Effector memory CD8-positive, alpha-beta T cell (primary cell): ENCODE data around the gene DTD1.
A peak's percentile ranks its signal among the peaks of the same experiment; 100 is the strongest.

Source experiments
- ATAC-seq: fragments of 150-1000 bp; cut with Tn5 transposase; replicated peaks from 2 replicates; pipeline ENCODE4 v1.10.0; 2021; ENCODE audit warnings: mild to moderate bottlenecking, moderate library complexity
- DNase-seq, 3 experiments: peaks; one replicate each; pipeline ENCODE4 v3.0.0; 2021
- H3K27ac Mint-ChIP-seq, 2 donors: one replicate each; pipeline ENCODE4 v1.8.0; 2022; ENCODE audit warnings: mild to moderate bottlenecking in 2 of 2, mixed read lengths in 2 of 2, moderate library complexity in 2 of 2
- H3K27me3 Mint-ChIP-seq, 2 donors: one replicate each; pipeline ENCODE4 v1.8.0; 2022; ENCODE audit warnings: mixed read lengths in 2 of 2
- H3K36me3 Mint-ChIP-seq: one replicate; pipeline ENCODE4 v1.8.0; 2022; ENCODE audit warnings: mild to moderate bottlenecking, moderate library complexity, mixed read lengths; ENCODE audit not compliant: insufficient read depth
- H3K4me1 Mint-ChIP-seq, 2 donors: one replicate each; pipeline ENCODE4 v1.8.0; 2022; ENCODE audit warnings: low read depth in 2 of 2, mixed read lengths in 2 of 2
- H3K4me3 Mint-ChIP-seq, 2 donors: one replicate each; pipeline ENCODE4 v1.8.0; 2022; ENCODE audit warnings: mild to moderate bottlenecking in 2 of 2, mixed read lengths in 2 of 2, moderate library complexity in 2 of 2
- H3K9me3 Mint-ChIP-seq, 2 donors: one replicate each; pipeline ENCODE4 v1.8.0; 2022; ENCODE audit warnings: mixed read lengths in 2 of 2
- total RNA-seq, 9 experiments: gene quantifications; one replicate each; lab custom pipeline; 2026; lab: John Stamatoyannopoulos, UW

DTD1 gene, protein sequence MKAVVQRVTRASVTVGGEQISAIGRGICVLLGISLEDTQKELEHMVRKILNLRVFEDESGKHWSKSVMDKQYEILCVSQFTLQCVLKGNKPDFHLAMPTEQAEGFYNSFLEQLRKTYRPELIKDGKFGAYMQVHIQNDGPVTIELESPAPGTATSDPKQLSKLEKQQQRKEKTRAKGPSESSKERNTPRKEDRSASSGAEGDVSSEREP
- 8.9 to 24.1 (median 15.7) reads per million in 9 experiments for total RNA-seq

DNA sequence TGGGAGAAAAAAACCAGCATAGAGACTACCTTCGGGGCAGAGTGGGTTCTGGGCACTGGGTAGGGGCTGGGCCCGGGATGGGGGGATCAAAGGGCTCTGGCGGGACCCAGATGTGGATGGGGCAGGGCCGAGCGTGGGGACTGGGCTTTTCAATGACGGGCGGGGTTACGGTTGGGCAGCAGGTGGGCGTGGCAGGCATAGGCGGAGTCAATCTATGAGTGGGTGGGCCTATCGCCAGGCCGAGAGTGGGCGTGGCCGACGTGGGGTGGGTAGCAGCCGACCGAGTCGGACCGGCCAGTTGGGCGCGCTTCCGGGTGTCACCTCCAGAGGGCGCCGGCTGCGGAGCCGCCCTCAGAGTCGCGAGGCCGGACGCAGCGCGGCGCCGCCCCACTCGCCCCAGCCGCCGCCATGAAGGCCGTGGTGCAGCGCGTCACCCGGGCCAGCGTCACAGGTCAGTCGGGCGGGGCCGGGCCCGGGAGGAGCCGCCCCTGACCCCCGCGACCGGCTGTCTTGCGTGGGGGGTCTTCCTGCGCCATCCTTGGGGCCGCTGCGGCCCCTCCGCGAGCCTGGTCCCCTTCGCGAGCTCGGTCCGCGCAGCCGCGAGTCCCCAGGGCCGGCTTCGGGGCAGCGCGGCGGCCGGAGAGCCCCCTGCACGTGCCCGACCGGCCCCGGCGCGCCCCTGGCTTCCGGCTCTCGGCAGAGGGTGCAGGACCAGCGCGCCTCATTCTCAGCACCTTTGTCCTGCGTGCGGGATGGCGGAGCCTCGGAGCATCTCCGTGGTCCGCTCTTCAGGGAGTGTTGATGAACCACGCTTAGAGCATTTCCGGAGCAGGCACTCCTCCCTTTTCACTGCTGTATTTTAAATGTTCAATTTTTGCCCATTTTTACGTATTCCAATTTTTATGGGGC lies at the start of gene DTD1:
Gene DTD1 (plus strand): TSS at position 390 of the 909 bp plus-strand sequence. CDS start 19 bp downstream, at position 409.
- ATAC-seq (peak; percentile 83), DNase-seq (peak; percentile 75 to 85 (median 81))
- peaks cover 6% of the 10 kb centered on the region for H3K36me3 Mint-ChIP-seq
- H3K4me3 Mint-ChIP-seq = peak within 1 kb of the TSS; percentile 89 to 90
- H3K27ac Mint-ChIP-seq = peak within 1 kb of the TSS; percentile 59 to 91
- H3K9me3 Mint-ChIP-seq = no peaks in the 10 kb centered on the region
- H3K4me1 Mint-ChIP-seq = peaks cover 15 to 25% of the 10 kb centered on the region in 2 donors
- H3K27me3 Mint-ChIP-seq = peaks cover 10 to 14% of the 10 kb centered on the region in 2 donors

DNA sequence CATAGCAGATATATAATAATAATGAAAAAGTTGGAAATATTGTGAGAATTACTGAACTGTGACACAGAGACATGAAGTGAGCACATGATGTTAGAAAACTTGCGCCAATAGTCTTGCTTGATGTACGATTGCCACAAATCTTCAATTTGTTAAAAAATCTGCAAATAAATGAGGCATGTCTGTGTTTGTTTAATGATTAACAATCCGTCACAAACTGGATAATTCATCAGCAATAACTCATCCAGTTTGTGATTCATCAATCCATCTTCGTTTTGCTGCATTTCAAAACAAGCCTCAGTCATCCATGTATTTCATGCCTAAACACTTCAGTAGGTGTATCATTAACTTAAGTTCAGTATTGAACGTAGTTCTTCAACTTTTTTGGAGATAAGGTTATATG lies 46.1 kb upstream of the DTD1 start:
- no peaks in the 10 kb centered on the region for H3K27me3 Mint-ChIP-seq
- ATAC-seq (no peak), DNase-seq (no peak)
- H3K4me1 Mint-ChIP-seq = no peaks in the 10 kb centered on the region
- H3K4me3 Mint-ChIP-seq = no peak overlapping the region
- peak overlapping the region in 1 of 2 donors; percentile 33 for H3K27ac Mint-ChIP-seq
- H3K9me3 Mint-ChIP-seq = no peaks in the 10 kb centered on the region
- H3K36me3 Mint-ChIP-seq = peaks cover 73% of the 10 kb centered on the region

DNA sequence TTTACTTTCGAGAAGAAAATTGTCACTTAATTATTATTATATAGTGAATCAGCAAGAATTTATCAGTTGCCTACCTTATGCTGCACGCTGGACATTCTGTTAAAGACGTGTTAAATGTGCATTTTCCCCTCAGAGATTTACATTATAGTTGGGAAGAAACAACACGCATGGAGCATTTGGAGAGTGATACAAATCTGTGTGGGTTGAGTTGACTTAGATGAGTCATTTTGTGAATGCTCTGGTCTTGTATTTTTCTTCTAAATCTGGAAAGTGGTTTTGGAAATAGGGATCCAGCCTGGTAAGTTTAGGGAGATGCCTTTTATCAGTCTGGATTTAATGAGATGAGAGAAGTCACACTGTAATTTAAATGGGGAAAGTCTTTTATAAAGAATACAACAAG lies 44.6 kb upstream of the DTD1 start:
- DNase-seq = no peak
- no peak for ATAC-seq
- H3K9me3 Mint-ChIP-seq = no peaks in the 10 kb centered on the region
- H3K4me3 Mint-ChIP-seq = no peak overlapping the region
- no peaks in the 10 kb centered on the region for H3K27me3 Mint-ChIP-seq
- peaks cover 78% of the 10 kb centered on the region for H3K36me3 Mint-ChIP-seq
- no peaks in the 10 kb centered on the region for H3K4me1 Mint-ChIP-seq
- H3K27ac Mint-ChIP-seq = no peak overlapping the region

DNA sequence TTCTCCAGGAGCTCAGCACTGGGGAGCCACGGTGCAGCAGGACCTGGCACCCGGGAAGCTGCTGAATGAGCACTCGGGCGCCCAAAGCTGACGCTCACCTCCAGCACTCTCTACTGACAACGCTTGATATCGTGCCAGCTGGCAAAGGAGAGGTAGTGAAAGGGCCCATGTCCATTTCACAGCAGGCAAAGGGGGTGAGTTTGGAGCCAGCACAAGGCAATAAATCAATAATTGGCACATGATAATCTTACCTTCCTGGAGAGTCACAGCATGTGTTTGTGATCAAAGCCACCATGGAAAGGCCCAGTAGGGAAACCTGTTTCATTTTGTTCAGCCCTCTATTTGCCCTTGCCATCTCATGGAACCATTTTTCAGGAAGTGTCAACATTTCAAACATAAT lies 43.9 kb upstream of the DTD1 start:
- Mint-ChIP-seq H3K27ac (peak overlapping the region; percentile 32 to 75), H3K9me3 (no peaks in the 10 kb centered on the region), H3K4me1 (no peaks in the 10 kb centered on the region), H3K4me3 (no peak overlapping the region), H3K27me3 (no peaks in the 10 kb centered on the region), H3K36me3 (peaks cover 78% of the 10 kb centered on the region)
- ATAC-seq (no peak), DNase-seq (no peak)

DNA sequence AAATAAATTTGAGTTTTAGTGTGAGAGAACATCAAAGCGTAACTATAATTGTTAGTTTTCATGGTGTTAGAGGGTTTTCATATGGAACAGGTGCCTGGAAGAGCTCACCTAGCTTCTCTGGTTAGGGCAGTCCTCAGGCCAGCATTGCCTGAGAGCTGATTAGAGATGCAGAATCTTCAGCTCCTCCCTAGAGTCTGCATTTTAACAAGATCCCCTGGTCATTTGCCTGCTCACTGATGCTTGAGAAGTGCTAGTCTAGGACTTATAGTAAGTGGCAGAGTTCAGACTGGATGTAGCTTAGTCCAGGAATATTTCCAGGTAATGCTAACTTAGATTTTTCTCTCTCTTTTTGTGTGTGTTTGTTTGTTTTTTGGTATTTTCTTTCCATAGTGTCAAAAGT lies 42.3 kb upstream of the DTD1 start:
- Mint-ChIP-seq H3K27ac (no peak overlapping the region), H3K27me3 (no peaks in the 10 kb centered on the region), H3K4me1 (no peaks in the 10 kb centered on the region)

DNA sequence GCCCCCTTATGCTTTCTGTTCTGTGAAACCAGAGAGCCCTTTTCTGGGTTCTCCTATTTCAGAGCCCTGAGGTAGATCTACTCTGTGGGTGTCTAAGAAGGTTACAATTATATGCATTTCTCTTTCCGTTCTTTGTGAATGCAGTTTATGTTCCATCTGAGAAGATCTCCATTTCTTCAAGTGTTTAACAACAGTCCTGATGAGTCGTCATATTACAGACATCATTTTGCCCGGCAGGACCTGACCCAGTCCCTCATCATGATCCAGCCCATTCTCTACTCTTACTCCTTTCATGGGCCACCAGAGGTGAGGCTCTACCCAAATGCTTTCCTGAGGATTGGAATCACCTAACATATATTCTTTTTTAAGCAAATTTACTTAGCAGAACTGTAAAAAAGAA lies 39.4 kb upstream of the DTD1 start:
- DNase-seq = no peak
- no peaks in the 10 kb centered on the region for H3K27me3 Mint-ChIP-seq
- H3K9me3 Mint-ChIP-seq = no peaks in the 10 kb centered on the region
- H3K36me3 Mint-ChIP-seq = peaks cover 60% of the 10 kb centered on the region
- no peak for ATAC-seq
- no peak overlapping the region for H3K4me3 Mint-ChIP-seq
- H3K4me1 Mint-ChIP-seq = no peaks in the 10 kb centered on the region
- no peak overlapping the region for H3K27ac Mint-ChIP-seq

More for the DNA sequence above, 42.3 kb upstream of the DTD1 start:
- Mint-ChIP-seq H3K36me3 (peaks cover 72% of the 10 kb centered on the region), H3K4me3 (no peak overlapping the region), H3K9me3 (no peaks in the 10 kb centered on the region)
- no peak for DNase-seq
- ATAC-seq = no peak

DNA sequence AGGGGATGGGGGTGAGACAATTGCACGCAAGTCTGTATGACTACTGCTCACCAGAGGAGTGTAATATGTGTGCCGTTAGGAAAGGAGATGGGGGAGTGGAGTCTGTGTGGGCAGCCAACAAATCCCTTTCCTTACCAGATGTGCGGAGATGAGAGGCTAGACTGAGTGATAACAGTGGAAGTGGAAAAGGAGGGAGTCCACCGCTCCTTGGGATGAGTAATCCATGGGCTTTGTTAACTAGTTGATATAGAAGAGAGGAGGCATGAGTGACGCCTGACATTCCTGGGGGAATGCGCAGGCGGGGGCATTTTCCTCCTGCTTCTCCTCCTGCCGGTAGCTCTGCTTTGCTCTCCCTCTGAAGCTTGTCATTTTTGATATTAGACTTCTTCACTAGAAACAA lies 34.1 kb upstream of the DTD1 start:
- Mint-ChIP-seq H3K27ac (peak overlapping the region in 1 of 2 donors; percentile 35), H3K36me3 (peaks cover 63% of the 10 kb centered on the region)

DNA sequence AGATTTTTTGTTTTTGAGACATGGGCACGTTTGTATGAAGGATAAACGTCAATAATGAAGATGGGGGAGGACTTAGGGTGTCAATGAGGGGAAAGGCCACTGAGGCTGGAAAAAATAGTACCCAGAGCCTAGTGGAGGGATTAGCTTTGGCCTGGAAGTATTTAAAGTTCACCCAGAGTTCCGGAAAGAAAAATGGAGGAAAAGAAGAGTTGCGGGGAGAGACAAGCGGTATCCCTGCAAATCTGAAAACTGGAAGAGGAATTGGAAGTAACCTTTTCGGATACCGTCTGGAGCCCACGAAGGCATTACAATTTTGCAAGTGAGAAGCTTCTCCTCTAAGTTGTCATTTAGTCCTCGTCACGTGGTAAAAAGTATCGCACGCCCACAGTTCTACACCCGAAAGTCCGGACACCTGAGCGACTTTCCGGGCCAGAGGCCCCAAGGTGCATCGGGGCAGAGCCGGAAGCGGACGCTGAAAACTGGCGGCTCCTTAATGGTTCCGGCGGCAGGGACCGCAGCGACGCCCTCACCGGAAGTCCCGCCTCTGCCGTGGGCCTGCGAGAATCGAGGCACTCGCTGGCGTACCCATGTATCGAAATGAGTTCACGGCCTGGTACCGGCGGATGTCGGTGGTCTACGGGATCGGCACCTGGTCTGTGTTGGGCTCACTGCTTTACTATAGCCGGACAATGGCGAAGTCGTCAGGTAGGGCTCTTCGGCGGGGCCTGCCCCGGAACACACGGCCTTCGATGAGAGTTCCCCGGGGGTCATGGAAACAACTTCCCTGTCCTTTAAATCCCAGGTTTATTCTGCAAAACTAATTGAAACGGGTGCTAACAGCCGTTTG lies 20.7 kb upstream of the DTD1 start, which contains the start of gene SMIM26:
Gene SMIM26 (plus strand): TSS at position 541 of the 847 bp plus-strand sequence. CDS start 47 bp downstream, at position 588.
- peak; percentile 99 for ATAC-seq
- Mint-ChIP-seq H3K36me3 (peaks cover 21% of the 10 kb centered on the region), H3K27me3 (no peaks in the 10 kb centered on the region), H3K4me1 (peaks cover 9 to 20% of the 10 kb centered on the region in 2 donors), H3K9me3 (peaks cover 0 to 2% of the 10 kb centered on the region in 2 donors), H3K27ac (peak within 1 kb of the TSS; percentile 99), H3K4me3 (peak within 1 kb of the TSS; percentile 87 to 96)
- peak; percentile 91 to 93 (median 93) for DNase-seq

More for the DNA sequence above, 34.1 kb upstream of the DTD1 start:
- Mint-ChIP-seq H3K27me3 (no peaks in the 10 kb centered on the region), H3K4me1 (no peaks in the 10 kb centered on the region), H3K4me3 (no peak overlapping the region), H3K9me3 (no peaks in the 10 kb centered on the region)
- DNase-seq = no peak
- ATAC-seq = no peak

DNA sequence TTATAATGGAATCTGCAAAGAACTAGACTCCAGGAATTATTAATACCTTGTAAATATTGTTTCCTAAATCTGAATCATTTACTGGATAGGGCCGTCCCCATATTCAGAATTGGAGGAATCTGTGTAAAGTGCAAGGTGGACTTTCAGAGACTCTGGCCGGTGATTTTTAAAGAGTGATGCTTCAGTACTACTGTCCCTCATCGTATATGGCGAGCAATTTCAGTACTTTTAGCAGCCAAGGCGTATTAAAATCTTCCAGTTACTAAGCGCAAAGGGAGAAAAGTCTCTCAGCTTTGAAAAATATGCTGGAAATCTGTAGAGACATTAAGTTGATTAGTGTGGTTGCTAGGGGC lies 20.1 kb upstream of the DTD1 start:
- Mint-ChIP-seq H3K36me3 (peaks cover 21% of the 10 kb centered on the region), H3K27me3 (no peaks in the 10 kb centered on the region), H3K4me3 (peak overlapping the region; percentile 87 to 96), H3K9me3 (peaks cover 0 to 2% of the 10 kb centered on the region in 2 donors), H3K4me1 (peaks cover 9 to 20% of the 10 kb centered on the region in 2 donors), H3K27ac (peak overlapping the region; percentile 99)
- DNase-seq (no peak), ATAC-seq (no peak)

DNA sequence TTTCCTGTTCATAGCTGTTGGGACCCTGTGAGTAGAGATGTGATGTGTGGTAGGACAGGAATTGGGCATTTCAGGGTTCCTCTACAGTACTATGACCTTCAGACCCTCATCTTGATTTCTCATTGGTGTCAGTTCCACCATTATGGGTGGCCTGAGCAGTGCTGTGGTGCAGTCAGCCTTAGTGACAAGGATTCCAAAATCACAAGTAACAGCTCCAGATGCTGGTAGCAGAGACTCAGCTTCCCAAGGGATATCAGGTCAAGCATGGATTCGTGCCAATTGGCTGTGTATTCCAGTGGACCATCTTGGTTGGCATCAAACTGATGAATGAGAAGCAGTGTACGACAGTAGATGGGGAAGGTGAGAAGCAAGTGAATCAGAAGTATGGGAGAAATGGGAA lies 16.8 kb upstream of the DTD1 start:
- Mint-ChIP-seq H3K27me3 (no peaks in the 10 kb centered on the region), H3K4me1 (peaks cover 9 to 20% of the 10 kb centered on the region in 2 donors), H3K27ac (no peak overlapping the region), H3K9me3 (peaks cover 0 to 2% of the 10 kb centered on the region in 2 donors), H3K36me3 (peaks cover 24% of the 10 kb centered on the region), H3K4me3 (no peak overlapping the region)
- DNase-seq (no peak), ATAC-seq (no peak)

DNA sequence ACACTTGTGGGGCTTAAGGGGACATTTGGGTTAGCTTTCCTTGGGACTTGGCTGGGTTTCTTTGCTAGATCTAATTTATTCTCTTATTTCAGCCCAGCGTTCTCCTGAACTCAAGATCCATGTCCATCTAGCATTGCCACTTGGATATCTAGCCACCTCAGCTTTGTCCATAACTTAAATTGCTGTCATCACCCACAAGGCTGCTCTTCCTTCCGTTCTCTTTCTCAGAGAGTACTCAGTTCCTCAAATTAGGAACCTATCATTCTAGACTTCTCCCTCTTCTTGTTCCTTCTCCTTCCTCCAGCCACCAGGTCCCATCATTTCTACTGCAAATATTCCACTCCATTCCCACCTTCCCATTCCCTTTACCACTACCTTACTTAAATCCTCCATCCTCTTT lies 16.3 kb upstream of the DTD1 start:
- no peak overlapping the region for H3K4me3 Mint-ChIP-seq
- H3K27ac Mint-ChIP-seq = peak overlapping the region in 1 of 2 donors; percentile 9
- H3K36me3 Mint-ChIP-seq = peaks cover 24% of the 10 kb centered on the region
- H3K4me1 Mint-ChIP-seq = peaks cover 6 to 16% of the 10 kb centered on the region in 2 donors
- H3K27me3 Mint-ChIP-seq = no peaks in the 10 kb centered on the region
- H3K9me3 Mint-ChIP-seq = peaks cover 0 to 2% of the 10 kb centered on the region in 2 donors
- no peak for DNase-seq
- ATAC-seq = no peak

DNA sequence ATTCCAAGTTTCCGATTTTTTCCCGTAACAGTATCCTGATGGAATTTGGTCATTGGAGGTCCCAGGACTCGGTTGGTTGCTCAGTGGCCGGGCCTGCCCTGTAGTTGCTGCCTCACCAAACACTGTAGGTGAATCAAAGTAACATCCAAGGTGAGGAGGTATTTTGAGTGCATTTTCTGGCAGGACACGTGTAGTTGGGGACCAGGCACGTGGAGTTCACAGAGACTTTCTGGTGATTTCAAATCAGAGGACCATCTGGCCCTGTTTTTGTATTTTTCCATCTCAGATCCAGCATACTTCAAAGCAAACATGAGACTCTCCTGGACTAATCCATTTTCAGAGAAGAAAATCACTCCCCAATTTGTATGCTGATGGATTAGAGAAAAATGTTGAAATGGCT lies 9.9 kb upstream of the DTD1 start:
- DNase-seq (no peak), ATAC-seq (no peak)
- Mint-ChIP-seq H3K27ac (no peak overlapping the region), H3K9me3 (no peaks in the 10 kb centered on the region), H3K4me3 (no peak overlapping the region), H3K27me3 (peaks cover 0 to 14% of the 10 kb centered on the region in 2 donors), H3K4me1 (no peaks in the 10 kb centered on the region), H3K36me3 (peaks cover 3% of the 10 kb centered on the region)

DNA sequence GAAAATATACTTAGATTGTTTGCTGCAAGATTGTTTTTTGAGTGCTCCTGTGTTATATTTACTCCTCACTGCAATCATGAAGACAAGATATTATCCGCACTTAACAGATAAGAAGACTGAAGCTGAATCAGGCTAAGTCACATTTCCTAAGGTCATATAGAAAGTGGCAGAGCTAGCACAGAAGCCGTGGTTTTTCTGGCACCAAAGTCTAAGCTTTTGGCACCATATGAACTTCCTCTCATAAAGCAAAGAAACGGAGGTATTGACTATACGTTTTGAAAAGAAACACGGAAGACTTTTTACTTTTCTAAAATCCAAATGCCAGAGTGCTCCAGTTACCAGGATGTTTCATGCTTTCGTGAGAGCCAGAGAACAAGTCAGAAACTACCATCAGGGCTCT lies 9.3 kb upstream of the DTD1 start:
- Mint-ChIP-seq H3K36me3 (peaks cover 3% of the 10 kb centered on the region), H3K27me3 (peaks cover 2 to 17% of the 10 kb centered on the region in 2 donors), H3K9me3 (no peaks in the 10 kb centered on the region), H3K27ac (no peak overlapping the region), H3K4me3 (no peak overlapping the region), H3K4me1 (no peaks in the 10 kb centered on the region)
- DNase-seq (no peak), ATAC-seq (no peak)
